Ectodermal cell (in vitro differentiated cells): ENCODE measurements around the gene TRAF5.

Source experiments
- H3K27ac ChIP-seq: 2 replicates; pipeline ENCODE4 v1.7.0; 2013; ENCODE audit warnings: mild to moderate bottlenecking, low read depth, low read length; ENCODE audit not compliant: insufficient read depth, poor library complexity, severe bottlenecking
- H3K27me3 ChIP-seq: 2 replicates; pipeline ENCODE4 v1.7.0; 2013; ENCODE audit warnings: mild to moderate bottlenecking, low read length; ENCODE audit not compliant: insufficient read depth, control insufficient read depth, poor library complexity, severe bottlenecking
- H3K36me3 ChIP-seq: one replicate; pipeline ENCODE4 v1.7.0; 2013; ENCODE audit warnings: low read length; ENCODE audit not compliant: control insufficient read depth, insufficient read depth
- H3K4me1 ChIP-seq: one replicate; pipeline ENCODE4 v1.7.0; 2013; ENCODE audit warnings: low read length; ENCODE audit not compliant: control insufficient read depth, insufficient read depth
- H3K4me3 ChIP-seq: 2 replicates; pipeline ENCODE4 v1.7.0; 2013; ENCODE audit warnings: low read depth, low read length, control low read depth; ENCODE audit not compliant: insufficient read depth
- H3K9me3 ChIP-seq: 2 replicates; pipeline ENCODE4 v1.7.0; 2013; ENCODE audit warnings: mild to moderate bottlenecking, low read length, moderate library complexity; ENCODE audit not compliant: control insufficient read depth
- WGBS, 2 experiments: methylation state at CpG; one replicate each; pipeline ENCODE4 v1.1.7; 2013; ENCODE audit warnings: missing lambda C conversion rate in 2 of 2; 5-methylcytosine and 5-hydroxymethylcytosine counted together

TRAF5 gene

GRCh38 chr1:211334986-211335385 is 8.4 kb downstream of the TRAF5 start:
- Histone ChIP-seq H3K27me3 (no peaks in the 10 kb centered on the region), H3K36me3 (no peaks in the 10 kb centered on the region), H3K4me1 (peaks cover 8% of the 10 kb centered on the region), H3K27ac (no peak overlapping the region), H3K9me3 (no peaks in the 10 kb centered on the region), H3K4me3 (no peak overlapping the region)
- 95 to 96% methylated on average over 4 of the region's 4 CpGs for WGBS, 2 experiments

DNA sequence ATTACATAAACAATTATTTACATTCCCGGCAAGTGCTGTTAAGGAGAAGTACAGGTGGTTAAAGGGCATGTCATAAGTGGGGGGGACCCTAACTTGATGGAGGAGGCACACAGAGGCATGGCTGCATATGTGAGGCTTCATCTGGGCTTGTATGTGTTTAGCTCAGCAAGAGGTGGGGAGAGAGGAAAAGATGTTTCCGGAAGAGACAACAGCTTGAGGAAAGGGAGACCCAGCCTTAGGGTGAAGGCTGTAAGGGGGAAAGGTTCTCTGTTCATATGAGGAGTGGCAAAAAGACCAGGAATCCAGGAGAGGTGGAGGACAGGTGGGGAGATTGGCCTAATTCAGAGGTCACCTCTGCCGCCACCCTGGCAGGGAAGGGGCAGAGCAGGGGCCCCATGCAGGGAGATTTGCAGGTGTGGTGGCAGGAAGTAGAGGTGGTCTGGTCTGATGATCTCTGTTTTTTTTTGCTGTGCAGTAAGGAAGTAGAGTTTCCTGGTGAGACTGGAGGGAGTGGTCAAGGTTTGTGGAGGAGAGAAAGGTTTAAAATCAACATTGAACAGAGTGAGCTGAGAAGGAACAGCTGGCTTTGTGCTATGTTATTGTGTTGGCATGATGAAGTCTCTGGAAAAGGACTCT is 9.0 kb downstream of the TRAF5 start:
- no peaks in the 10 kb centered on the region for H3K9me3 ChIP-seq
- no peaks in the 10 kb centered on the region for H3K27me3 ChIP-seq
- H3K4me1 ChIP-seq = peaks cover 2% of the 10 kb centered on the region
- H3K4me3 ChIP-seq = no peak overlapping the region
- WGBS, 2 experiments = 92 to 93% methylated on average over 3 of the region's 3 CpGs
- no peak overlapping the region for H3K27ac ChIP-seq
- no peaks in the 10 kb centered on the region for H3K36me3 ChIP-seq

DNA sequence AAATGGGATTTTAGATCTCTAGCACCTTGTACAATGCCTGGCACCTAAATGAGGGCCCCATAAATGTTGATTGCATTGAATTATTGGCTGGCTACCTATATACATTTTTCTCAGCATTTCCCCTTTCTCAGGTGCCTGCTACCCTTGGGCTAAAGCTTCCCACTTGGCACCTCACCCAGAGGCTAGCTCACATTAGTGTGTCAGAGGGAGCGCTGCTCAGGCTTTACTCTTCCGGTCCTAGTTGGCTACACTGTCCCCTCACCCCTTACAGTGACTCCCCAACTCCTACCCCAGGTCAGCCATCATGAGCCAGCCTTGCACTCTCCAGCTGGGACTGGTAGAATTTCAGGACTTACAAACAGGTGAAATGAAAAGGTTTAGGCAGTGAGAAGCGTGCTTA is 9.5 kb downstream of the TRAF5 start:
- no peaks in the 10 kb centered on the region for H3K36me3 ChIP-seq
- no peaks in the 10 kb centered on the region for H3K4me1 ChIP-seq
- no peaks in the 10 kb centered on the region for H3K9me3 ChIP-seq
- H3K27me3 ChIP-seq = no peaks in the 10 kb centered on the region
- H3K27ac ChIP-seq = no peak overlapping the region
- WGBS, 2 experiments = 86 to 97% methylated on average over 3 of the region's 3 CpGs
- no peak overlapping the region for H3K4me3 ChIP-seq

DNA sequence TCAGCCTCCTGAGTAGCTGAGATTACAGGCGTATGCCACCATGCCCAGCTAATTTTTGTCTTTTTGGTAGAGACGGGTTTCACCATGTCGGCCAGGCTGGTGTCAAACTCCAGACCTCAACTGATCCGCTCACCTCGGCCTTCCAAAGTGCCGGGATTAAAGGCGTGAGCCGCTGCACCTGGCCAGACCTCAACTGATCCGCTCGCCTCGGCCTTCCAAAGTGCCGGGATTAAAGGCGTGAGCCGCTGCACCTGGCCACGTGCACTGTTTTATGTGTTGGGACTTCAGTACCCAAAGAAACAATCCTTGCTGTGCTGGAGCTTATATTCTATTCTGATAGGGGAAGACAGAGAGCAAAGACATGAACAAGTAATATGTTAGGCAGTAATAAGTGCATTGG is 10.1 kb downstream of the TRAF5 start:
- no peaks in the 10 kb centered on the region for H3K4me1 ChIP-seq
- 90 to 94% methylated on average over 15 of the region's 15 CpGs for WGBS, 2 experiments
- no peak overlapping the region for H3K27ac ChIP-seq
- no peaks in the 10 kb centered on the region for H3K9me3 ChIP-seq
- no peak overlapping the region for H3K4me3 ChIP-seq
- H3K27me3 ChIP-seq = no peaks in the 10 kb centered on the region
- no peaks in the 10 kb centered on the region for H3K36me3 ChIP-seq

DNA sequence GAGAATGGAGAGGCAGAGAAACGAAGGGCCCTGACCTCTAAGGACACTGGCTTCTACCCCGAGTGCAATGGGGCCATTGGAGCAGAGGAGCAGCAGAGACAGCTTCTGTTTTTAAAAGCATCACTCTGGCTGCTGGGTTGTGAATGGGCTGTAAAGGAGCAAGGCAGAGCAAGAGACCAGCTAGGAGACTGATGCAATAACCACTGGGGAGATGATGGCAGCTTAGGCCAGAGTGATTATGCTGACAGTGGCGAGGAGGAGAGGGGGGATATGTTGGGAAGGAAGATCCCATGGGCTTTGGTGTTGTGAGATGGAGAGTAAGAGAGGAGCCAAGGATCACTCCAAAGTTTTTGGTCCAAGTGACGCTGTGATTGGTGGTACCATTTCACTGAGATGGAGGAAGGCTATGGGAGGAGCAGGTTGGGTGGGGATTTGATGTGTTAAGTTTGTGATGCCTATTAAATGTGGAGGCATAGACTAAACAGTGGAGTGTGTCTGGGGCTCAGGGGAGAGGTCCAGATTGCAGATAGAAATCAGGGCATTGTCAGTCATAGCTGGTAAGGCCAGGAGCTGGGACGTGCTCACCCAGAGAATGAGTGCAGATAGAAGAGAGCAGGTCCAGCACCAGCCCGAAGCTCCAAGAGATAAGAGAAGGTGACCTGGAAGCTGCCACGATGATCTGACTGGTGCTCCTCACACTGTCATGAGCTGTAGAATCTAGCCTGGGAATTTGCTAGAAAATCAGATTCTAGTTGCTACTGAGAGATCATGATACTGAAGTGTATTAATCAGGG is 11.0 kb downstream of the TRAF5 start:
- no peak overlapping the region for H3K27ac ChIP-seq
- no peak overlapping the region for H3K4me3 ChIP-seq
- H3K36me3 ChIP-seq = no peaks in the 10 kb centered on the region
- no peaks in the 10 kb centered on the region for H3K9me3 ChIP-seq
- WGBS, 2 experiments = 88 to 90% methylated on average over 7 of the region's 7 CpGs
- no peaks in the 10 kb centered on the region for H3K4me1 ChIP-seq
- no peaks in the 10 kb centered on the region for H3K27me3 ChIP-seq

DNA sequence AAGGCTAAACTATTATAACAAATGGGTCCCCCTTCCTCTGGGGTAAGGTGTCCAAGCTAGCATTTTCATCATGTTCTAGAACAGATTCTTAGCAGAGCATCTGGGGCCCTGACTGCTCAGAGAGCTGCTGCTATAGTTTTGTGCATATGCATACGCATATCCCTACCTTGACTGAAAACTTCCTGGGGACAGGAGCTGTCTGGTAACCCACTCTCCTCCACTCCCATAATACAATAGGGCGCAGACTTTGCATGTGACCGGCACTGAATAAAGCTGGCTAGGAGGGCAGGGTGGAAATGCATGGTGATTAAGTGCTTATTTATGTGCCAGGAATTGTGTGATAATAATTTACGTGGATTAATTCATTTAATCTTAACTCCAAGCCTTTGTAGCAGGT is 11.6 kb downstream of the TRAF5 start:
- H3K4me1 ChIP-seq = no peaks in the 10 kb centered on the region
- H3K27me3 ChIP-seq = no peaks in the 10 kb centered on the region
- no peak overlapping the region for H3K4me3 ChIP-seq
- 96 to 98% methylated on average over 4 of the region's 4 CpGs for WGBS, 2 experiments
- H3K9me3 ChIP-seq = no peaks in the 10 kb centered on the region
- no peak overlapping the region for H3K27ac ChIP-seq
- no peaks in the 10 kb centered on the region for H3K36me3 ChIP-seq

DNA sequence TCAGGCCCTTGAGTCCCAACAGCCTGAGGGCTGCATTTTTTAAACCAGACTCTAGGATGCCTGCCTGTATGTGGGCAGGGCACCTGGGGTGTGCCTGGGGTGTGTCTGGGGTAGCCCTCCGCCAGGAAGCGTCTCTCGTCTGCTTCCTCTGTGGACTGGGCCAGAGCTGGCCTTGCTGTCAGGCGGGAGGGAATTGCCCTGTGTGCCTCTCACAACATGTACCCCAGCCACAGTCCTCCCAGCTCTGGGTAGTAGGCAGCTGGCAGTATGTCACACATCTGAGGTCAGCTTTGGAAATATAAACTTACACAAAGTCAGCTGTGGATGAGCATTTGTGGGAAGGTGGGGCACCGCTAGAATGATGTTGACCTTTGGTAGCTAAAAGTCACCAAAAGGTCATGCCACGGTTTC is 13.0 kb downstream of the TRAF5 start:
- no peaks in the 10 kb centered on the region for H3K27me3 ChIP-seq
- no peaks in the 10 kb centered on the region for H3K9me3 ChIP-seq
- no peak overlapping the region for H3K27ac ChIP-seq
- no peak overlapping the region for H3K4me3 ChIP-seq
- H3K36me3 ChIP-seq = no peaks in the 10 kb centered on the region
- WGBS, 2 experiments = 89 to 92% methylated on average over 6 of the region's 6 CpGs
- H3K4me1 ChIP-seq = no peaks in the 10 kb centered on the region

- Histone ChIP-seq H3K4me3 (no peak overlapping the region), H3K27me3 (no peaks in the 10 kb centered on the region), H3K36me3 (no peaks in the 10 kb centered on the region), H3K4me1 (peaks cover 5% of the 10 kb centered on the region), H3K27ac (no peak overlapping the region), H3K9me3 (no peaks in the 10 kb centered on the region)
- WGBS, 2 experiments = 94 to 95% methylated on average over 10 of the region's 10 CpGs
These were observed 14.2 kb downstream of the TRAF5 start for GRCh38 chr1:211340622-211341507.

- WGBS, 2 experiments = 100% methylated on average over 1 of the region's 1 CpG; no CpG with 5 or more reads in 1 of the 2 experiments
- Histone ChIP-seq H3K4me3 (no peak overlapping the region), H3K36me3 (no peaks in the 10 kb centered on the region), H3K27me3 (no peaks in the 10 kb centered on the region), H3K27ac (no peak overlapping the region), H3K4me1 (peaks cover 6% of the 10 kb centered on the region), H3K9me3 (no peaks in the 10 kb centered on the region)
These were observed 15.4 kb downstream of the TRAF5 start for GRCh38 chr1:211341999-211342398.

- Histone ChIP-seq H3K36me3 (no peaks in the 10 kb centered on the region), H3K4me1 (peaks cover 6% of the 10 kb centered on the region), H3K9me3 (no peaks in the 10 kb centered on the region), H3K4me3 (no peak overlapping the region), H3K27ac (no peak overlapping the region), H3K27me3 (no peaks in the 10 kb centered on the region)
- 77 to 86% methylated on average over 4 of the region's 4 CpGs for WGBS, 2 experiments
These were observed 17.0 kb downstream of the TRAF5 start for GRCh38 chr1:211343607-211344006.
